ENCODE results near the gene GABRG3. TPM values are rescaled to one million over a fixed set of nuclear protein-coding genes. Genes with fewer than 3 reads are reported as not detected.

The GABRG3 gene
- total RNA-seq, 1 experiment from 2014 or later, result 0.15 TPM

GRCh38 chr15:27448234-27448633 is 477.3 kb downstream of the GABRG3 start:
- H3K4me1 Mint-ChIP-seq, result peaks cover 2 to 5% of the 10 kb centered on the region in 2 experiments; a peak in 3 of 4 replicates
- Histone ChIP-seq H2AFZ (ENCODE audit: low read length) (no peak overlapping the region), H2BK20ac (ENCODE audit: low read depth, low read length, poor library complexity, severe bottlenecking) (no peak overlapping the region), H3K23me2 (ENCODE audit: insufficient read length, low read depth, low read length, poor library complexity, severe bottlenecking) (no peaks in the 10 kb centered on the region), H3K4ac (ENCODE audit: low read depth, low read length) (no peak overlapping the region), H3K9ac (ENCODE audit: extremely low read depth, insufficient read length, low read length) (no peak overlapping the region), H3K79me1 (ENCODE audit: insufficient read depth, low read depth, low read length, poor library complexity, severe bottlenecking) (no peaks in the 10 kb centered on the region), H2BK5ac (ENCODE audit: insufficient read length, low read length) (no peak overlapping the region), H3T11ph (ENCODE audit: low read length) (no peak overlapping the region), H3K27me3 (ENCODE audit: insufficient read depth, low read length) (no peaks in the 10 kb centered on the region), H3K9me3 (ENCODE audit: control insufficient read depth, low read depth, low read length) (no peaks in the 10 kb centered on the region), H4K8ac (replicated peaks; ENCODE audit: insufficient read length, low read depth, low read length) (no peak overlapping the region), H2BK15ac (ENCODE audit: low read depth, low read length) (no peak overlapping the region), H3K18ac (ENCODE audit: insufficient read length, low read depth, low read length) (no peak overlapping the region), H3K56ac (ENCODE audit: insufficient read length, low read depth, low read length) (no peak overlapping the region), H3K23ac (ENCODE audit: insufficient read length, low read depth, low read length) (no peak overlapping the region), H2BK120ac (ENCODE audit: low read depth, low read length, poor library complexity, severe bottlenecking) (no peak overlapping the region), H3K27ac (ENCODE audit: insufficient read length, low read depth, low read length) (no peak overlapping the region), H2BK12ac (ENCODE audit: insufficient read length, low read depth, low read length) (no peak overlapping the region), H4K20me1 (ENCODE audit: control insufficient read depth, insufficient read depth, insufficient read length) (no peaks in the 10 kb centered on the region), H2AK5ac (ENCODE audit: insufficient read length, low read length) (no peak overlapping the region), H3K4me2 (ENCODE audit: insufficient read depth, insufficient read length, low read length) (no peak overlapping the region), H3K14ac (ENCODE audit: insufficient read depth, low read length) (no peak overlapping the region), H3K4me1 (ENCODE audit: insufficient read depth, low read length) (0 out of 2 replicates have a peak, but pooled peaks cover 2% of the 10 kb centered on the region), H4K91ac (ENCODE audit: insufficient read length, low read depth, low read length) (no peak overlapping the region), H3K79me2 (ENCODE audit: insufficient read depth, low read length) (no peaks in the 10 kb centered on the region), H4K5ac (ENCODE audit: insufficient read length, low read depth, low read length) (no peak overlapping the region)
- TF ChIP-seq CTCF (conservative IDR thresholded peaks at IDR 0.05), result no peak
- H3K4me3 Mint-ChIP-seq, result no peak overlapping the region
- peaks cover 0 to 5% of the 10 kb centered on the region in 2 experiments; a peak in 2 of 5 replicates for H3K9me3 Mint-ChIP-seq
- H3K27ac Mint-ChIP-seq, result no peak overlapping the region
- DNase-seq, result no peak
- no peaks in the 10 kb centered on the region for H3K36me3 Mint-ChIP-seq (ENCODE audit: insufficient read depth in 1 of 3, low read depth in 3 of 3)
- H3K27me3 Mint-ChIP-seq (ENCODE audit: low read depth), result no peaks in the 10 kb centered on the region; the same call in 1 of the 2 replicates
- WGBS (ENCODE audit: extremely low coverage, insufficient read length, low lambda C conversion rate), result no CpG with 5 or more reads among the region's 5 CpGs
